GM19193 (cell line): Measurements from ENCODE around the gene OTOF.

Experiments
- POLR2A ChIP-seq: IDR thresholded peaks from 4 replicates; pipeline ENCODE4 v1.6.1; 2011; ENCODE audit not compliant: insufficient read depth, insufficient read length; ENCODE audit errors: extremely low read depth

Gene OTOF

DNA sequence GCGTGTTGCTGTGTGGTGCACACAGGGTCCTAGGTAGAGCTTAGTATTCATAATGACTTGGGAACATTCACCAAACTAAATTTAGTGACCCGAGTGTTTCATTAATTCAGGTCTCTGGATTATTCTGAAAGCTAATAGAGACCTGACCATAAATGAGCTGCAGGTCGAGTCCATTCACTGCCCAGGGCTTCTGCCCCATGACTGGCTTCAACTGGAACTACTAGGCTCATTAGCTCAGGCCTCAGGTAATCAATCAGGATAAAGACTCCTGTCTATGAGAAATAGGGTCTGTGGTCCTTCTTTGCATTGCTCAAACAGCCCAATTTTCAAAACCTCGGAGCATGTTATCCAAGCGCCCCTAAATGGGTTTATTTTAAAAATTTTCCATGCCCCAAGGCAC lies 30.0 kb upstream of the OTOF start:
- TF ChIP-seq POLR2A = no peak

DNA sequence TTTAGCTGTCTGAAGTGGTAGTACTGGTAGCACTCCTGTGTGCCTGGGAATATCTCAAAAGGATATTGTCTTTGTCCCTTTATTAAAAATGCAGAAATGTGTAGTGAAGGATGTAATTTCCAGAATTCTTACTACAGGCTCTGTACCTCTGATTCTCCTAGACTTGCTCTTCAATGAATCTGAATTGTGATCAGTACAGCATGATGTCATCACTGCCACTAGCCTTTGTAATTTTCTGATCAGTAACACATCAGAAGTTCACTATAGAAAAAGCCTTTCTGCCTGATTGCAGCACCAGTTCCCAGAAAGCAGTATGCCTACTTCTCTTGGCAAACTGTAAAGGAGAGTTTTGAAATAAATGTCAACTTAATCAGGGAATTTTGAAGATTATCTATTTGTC lies 29.2 kb upstream of the OTOF start:
- TF ChIP-seq POLR2A = no peak

DNA sequence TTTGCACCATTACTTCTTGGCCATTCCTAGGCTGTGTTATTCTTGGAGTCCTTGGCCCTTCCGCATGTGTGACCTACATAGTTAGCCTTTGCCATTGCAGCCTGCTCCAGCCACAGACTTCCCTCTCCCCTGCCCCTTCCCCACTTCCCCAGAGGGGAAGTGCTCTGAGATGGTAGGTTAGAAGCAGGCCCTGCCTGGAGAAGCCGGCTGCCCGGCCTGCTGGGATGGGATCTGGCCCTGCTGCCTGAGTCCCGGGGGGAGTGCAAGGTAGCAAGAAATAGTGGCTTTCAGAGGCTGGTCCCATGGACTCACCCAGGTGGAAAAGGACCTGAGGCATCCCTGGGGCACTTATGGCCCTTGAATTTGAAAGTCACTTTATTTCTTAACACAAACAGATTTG lies 28.4 kb upstream of the OTOF start:
- no peak for TF ChIP-seq POLR2A

DNA sequence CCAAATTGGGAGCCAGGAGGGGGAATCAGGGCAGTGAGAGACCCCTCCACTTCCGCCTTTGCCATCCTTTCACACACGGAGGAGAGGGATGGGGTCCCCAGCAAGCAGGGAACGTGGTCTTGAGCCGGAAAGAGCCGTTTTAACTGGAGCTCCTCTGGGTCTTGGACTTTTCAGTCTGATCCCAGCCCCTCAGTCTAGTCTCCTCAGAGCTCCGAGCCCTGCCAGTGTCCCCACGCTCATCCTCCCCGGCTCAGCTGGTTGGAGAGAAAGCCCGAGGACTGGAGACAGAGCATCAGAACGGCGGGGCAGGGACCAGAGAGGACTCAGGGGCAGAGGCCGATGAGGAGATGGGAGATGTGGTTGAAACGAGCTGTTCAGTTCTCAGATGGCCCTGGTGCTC lies 26.1 kb upstream of the OTOF start:
- TF ChIP-seq POLR2A = no peak

DNA sequence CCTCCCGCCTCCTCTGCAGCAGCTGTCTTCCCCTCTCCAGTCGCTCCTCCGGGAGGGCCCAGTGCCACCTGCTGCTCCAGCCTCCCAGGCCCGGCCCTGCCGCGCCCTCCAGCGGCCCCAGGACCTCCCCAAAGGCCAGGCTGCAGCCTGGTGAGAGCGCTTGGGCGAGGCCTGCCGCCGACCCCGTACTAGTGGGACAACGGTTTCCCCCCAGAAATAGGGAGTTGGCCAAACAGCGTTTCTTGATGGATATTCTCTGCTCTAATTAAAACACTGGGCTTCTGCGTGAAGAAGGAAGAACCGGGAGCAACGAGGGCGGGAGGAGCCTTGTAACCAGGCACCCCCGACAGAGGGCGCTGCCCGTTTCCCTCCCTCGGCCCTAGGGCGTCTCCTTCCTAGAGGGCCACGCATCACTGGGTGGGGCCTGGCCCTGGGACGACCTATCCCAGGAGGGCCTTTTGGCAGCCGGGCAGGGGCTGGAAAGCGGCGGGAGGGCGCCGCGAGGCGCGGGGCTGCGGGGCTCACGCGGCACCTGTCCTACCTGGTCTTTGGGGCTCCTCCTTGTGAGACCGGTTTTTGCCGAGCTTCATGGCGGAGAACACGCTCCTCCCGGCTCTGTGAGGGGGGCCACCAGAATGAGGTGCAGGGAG lies 25.4 kb upstream of the OTOF start:
- no peak for TF ChIP-seq POLR2A

DNA sequence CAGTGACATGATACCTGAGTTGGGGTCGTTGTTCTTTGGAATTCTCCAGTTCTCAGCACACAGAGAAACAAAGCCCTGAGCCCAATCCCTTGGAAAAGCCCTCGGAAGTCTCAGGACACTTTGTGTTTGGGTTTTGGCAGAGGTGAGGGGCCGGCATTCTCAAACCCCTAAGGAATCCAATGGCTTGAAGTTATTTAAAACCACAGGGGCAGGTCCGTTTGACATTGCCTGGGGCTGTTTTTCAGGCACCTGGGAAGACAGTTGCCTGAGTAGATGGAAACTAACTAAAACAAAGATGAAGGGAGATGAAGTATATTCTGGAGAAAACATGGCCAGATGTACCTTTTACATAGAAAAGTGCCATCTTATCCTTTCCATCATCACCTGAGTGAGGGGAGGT lies 22.5 kb upstream of the OTOF start:
- no peak for TF ChIP-seq POLR2A

DNA sequence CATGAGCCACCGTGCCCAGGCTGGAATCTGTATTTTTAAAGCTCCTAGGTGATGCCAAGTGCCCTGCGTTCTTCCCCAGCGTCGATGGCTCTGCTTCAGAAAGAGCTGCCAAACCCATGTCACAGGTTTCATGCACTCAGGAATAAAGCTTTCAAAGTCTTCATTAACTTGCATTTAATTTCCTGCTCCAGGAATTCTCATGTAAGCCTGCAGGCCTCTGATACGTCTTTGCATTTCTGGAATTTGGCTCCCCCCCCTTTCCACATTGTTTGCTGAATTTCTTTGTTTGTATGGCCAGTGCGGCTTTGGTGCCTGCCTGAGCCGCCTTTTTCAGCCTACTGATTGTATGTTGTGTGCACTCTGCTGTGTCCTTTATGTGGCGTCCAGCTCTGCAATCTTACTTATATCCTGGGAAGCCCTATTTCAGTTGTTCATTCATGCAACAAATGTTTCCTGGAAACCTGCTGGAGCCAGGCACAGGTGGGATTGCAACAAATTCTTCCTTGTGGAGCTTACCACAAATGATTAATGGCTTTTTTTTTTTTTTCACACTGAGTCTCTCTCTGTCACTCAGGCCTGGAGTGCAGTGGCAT lies 17.9 kb upstream of the OTOF start:
- TF ChIP-seq POLR2A = no peak

DNA sequence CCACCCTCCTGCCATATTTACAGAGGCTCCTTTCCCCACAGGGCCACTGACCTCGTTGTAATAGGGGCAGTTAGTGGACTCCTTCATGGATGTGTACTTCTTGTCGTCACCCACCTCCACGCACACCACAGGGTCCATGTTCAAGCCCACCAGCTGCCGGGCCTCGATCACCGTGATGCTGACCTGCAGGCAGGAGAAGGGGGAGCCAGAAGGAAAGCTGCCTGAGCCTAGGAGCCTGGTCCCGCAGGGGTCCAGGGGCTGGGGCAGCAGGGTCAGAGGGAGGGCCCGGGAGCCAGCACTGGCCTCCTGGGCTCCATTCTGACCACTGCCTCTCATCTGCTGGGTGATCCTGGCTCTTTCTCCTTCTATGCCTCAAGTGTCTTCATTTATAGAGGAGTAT lies 17.0 kb upstream of the OTOF start:
- TF ChIP-seq POLR2A = no peak

DNA sequence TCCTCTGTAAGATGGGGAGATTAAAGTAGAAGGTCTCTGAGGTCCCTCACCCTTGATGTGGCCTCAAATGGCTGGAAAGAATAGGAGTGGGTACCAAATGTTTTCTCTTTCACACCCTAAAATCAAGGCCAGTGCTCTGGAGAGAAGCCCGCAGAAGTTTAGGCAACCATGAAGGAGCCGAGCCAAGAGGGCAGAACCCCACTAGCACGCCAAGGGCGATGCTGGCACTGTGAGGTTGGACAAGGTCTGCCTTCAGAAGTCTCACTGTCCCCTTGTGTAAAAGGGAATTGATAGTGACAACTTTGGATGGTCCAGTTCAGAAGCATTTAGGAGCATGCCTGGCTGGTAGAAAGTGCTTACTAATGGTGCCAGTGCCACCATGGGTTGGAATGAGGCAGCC lies 16.3 kb upstream of the OTOF start:
- TF ChIP-seq POLR2A = no peak

DNA sequence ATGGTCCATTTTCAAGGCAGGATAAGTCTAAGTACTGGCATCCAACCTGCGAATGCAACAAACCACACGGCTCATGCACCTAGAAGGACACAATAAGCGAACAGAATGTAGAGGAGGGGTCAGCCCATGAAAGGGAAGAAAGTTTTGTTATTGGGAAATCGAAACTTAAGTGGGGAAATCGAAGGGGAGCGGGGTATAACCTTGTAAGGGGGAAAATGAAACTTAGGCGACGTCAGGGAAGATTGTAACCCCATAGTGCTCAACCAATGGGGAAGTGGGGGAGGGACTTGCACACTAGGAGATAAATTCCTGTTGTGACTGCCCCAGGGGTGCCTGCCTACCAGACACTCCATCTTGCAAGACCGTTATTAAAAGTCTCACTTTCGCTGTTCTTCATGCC lies 15.6 kb upstream of the OTOF start:
- no peak for TF ChIP-seq POLR2A

DNA sequence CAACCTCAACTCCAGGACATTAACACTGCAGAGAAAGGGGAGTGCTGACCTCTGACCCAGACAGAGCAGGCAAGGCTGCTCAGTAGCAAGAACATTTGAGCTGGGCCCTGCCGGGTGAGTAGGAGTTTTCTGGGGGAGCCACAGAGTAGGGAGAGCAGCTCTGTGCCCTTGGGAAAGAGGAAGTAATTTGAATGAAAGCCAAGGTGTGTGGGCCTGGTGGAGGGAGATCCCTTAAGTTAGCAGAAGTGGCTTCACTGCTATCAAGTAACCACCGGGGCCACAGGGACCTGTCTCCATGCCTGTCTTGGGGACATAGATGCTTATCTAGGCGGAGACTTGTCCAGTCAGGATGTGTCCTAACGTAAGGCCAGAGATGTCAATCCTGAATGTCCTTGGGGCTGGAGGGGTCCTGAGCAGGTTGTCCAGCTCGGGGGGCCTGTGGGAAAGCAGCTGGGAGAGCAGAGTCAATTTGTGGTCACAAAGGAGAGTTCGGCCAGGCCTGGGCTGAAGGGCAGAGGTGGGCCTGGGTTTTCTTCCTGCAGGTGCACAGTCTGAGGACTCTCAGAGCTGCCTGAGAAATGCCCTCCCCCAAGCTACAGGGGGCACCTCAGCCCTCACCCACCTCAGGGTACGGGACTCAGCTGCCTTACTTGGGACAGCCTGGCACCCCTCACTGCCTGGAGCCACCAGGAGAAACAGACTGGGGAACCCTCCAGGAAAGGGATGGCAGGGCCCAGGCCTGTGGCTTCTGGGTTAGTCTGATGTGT lies 15.0 kb upstream of the OTOF start:
- no peak for TF ChIP-seq POLR2A

DNA sequence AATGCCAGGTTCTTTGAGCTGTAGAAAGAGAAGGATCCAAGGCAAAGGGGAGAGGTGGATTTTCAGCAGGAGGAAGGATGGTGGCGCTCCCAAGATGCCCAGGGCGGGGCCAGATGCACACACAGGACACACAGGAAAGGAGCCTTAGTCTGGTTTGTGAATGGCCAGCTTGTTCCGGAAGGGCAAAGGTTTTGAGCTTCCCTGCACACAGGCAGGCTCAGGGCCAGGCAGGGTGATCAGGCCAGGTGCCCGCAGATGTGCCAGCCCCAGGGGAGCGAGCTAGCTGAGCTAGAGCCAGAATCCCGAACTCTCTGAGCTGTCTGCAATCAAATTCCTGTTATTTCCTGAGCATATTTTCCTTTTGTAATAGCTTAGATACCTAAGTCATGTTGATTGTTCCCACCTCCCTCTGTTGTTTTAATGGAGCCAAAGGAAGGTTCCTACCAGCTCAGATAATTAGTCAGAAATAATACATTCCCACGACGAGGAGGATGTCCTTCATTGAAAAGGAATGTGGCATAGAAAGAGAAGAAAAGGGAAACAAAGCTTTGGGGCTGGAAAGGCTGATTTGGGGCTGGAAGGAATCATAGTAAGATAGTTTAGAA lies 13.7 kb upstream of the OTOF start:
- TF ChIP-seq POLR2A = no peak

DNA sequence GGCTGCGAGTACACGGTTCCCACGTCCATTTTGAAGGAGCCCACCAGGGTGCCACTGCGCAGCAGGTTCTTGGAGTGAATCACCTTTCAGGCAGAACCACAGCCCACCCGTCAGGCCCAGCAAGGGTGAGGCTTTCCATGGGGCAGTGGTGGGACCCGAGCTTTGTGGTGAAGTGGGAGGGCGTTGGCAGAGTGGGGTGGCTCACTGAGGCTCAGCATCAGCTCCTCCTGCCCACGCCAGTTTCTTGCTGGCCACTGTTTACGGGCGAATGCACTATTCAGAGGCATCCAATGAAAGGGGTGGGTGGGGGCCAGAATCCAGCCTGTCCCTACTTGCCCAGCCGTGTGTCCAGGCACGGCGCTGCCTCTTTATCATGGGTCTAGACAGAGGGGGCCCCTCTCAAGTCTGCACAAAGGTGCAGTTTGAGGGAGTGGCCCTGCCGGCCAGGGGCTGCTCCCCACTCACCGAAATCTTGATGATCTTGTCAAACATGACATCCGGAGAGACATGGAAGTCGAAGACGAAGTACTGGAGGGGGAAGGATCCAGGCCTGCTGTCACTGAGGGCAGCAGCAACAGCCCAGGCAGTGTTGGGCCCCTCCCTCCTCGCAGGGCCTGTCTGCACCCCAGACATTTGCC lies 11.4 kb upstream of the OTOF start:
- no peak for TF ChIP-seq POLR2A

DNA sequence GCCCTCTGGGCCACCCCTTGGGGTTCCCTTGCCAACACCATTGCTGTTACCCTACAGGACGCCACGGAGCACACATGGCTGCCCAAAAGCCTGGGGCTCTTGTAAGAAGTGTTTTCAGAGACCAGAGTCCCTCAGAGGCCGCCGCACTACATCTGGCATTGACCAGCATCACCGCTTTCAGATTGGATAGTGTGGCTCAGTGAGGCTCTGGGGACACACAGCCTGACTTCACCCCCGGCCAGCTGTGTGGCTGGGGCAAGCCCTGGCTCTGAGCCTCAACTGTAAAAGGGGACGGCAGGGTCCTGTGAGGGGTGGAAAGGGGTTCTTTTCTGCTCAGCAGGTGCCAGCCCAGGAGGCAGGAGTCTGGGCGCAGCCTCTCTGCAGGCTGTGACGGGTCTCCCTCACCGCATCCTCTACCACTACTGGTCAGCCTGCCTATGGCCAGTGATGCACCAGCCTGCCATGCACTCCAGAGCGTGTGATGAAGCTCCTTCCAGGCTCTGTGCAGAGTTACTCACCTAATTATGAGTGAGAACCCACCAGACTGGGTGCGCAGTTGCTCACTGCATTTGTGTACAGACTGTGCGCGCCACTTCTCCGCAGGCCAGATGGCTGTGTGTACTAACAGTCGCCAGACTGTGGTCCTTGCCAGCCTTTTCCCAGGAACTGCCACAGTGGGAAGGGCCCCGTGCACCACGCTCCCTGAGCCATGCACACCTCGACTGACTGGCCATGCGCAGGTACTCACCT lies 10.7 kb upstream of the OTOF start:
- no peak for TF ChIP-seq POLR2A

DNA sequence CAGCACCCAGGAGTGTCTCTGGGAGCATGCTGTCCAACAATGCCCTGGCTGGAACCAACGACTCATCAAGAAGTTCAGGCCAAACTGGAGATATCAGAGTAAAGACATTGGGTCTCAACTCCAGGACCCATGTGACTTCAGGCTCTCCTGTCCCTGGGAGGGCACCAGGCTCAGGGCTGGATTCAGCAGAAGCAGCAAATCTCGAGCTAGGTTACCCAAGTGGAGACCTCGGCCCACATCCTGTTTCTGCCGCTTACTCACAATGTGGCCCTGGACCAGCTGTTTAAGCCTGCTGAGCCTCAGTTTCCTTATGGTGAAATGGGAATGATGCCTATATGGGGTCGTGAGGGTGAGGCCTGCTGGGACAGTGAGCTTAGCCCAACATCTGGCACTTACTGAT lies 9.3 kb upstream of the OTOF start:
- no peak for TF ChIP-seq POLR2A
